GM18498 (cell line): ENCODE results near the gene SMARCE1.

ENCODE experiments used
- ATAC-seq: cut with Tn5 transposase; IDR thresholded peaks from one replicate; pipeline ENCODE4 v1.9.1; 2021; ENCODE audit warnings: mild to moderate bottlenecking, moderate library complexity; ENCODE audit not compliant: unreplicated experiment

SMARCE1 gene

GRCh38 chr17:40613467-40614154, 34.0 kb downstream of the SMARCE1 start:
- ATAC-seq, result no peak

GRCh38 chr17:40612599-40613244, 34.9 kb downstream of the SMARCE1 start:
- no peak for ATAC-seq

- ATAC-seq, result no peak
Measured at GRCh38 chr17:40611840-40612474, 35.7 kb downstream of the SMARCE1 start.

GRCh38 chr17:40610359-40610758, 37.3 kb downstream of the SMARCE1 start:
- ATAC-seq, result no peak

- ATAC-seq, result no peak
Measured at GRCh38 chr17:40608061-40608581, 39.5 kb downstream of the SMARCE1 start.

- no peak for ATAC-seq
Measured at GRCh38 chr17:40607641-40608040, 40.0 kb downstream of the SMARCE1 start.

GRCh38 chr17:40606548-40607353, 40.9 kb downstream of the SMARCE1 start:
- no peak for ATAC-seq

DNA sequence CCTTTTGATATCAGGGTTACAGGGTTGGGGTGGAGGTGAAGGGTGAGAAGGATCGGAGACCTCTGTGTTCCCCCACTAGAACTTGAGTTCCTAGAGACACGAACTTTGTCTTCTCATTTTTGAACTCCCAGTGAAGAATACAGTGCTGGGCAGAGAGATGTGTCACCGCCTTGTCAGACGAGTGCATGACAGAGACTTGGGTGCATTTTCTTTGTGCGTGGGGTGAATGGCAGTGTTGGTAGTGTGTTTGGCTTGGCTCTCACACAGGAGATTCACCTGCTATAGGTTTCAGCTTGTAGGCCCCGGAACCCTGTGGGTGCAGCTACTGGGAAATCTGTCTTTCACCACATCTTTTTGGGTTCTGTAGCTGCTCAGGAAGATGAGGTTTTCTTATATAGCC, 42.3 kb downstream of the SMARCE1 start:
- no peak for ATAC-seq

DNA sequence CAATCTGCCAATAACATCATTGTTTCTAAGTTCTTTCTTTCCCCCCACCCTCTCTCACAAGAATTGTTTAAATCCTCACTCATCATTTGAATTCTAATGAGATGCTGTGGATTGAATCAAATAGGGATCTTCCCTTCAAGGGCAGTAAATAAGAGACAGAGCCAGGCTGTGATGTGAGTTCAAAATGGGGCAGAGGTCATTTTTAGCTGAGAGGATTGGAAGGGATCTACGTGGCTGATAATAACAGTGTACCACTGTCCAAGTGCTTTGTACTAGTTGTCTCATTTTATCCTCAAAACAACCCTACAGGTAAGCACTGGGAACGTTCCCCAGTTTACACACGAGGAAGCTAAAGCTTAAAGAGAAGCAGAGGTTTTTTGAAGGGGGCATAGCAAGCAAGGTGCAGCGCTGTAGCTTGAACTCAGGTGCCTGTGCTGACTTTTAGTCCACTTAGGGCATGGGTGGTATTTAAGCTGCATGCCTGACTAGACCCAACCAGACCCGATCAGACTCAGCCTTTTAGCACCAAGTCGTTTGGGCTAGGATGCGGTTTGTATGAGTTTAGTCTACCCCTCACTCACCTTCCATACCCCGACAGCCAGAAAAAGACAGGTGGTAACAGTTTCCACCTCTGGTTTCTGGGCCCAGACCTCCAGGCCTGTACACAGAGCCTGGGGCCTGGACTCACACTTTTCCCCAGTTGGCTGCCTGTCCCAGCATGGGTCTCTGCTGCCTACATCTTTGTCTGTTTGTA, 43.1 kb downstream of the SMARCE1 start:
- ATAC-seq, result no peak

DNA sequence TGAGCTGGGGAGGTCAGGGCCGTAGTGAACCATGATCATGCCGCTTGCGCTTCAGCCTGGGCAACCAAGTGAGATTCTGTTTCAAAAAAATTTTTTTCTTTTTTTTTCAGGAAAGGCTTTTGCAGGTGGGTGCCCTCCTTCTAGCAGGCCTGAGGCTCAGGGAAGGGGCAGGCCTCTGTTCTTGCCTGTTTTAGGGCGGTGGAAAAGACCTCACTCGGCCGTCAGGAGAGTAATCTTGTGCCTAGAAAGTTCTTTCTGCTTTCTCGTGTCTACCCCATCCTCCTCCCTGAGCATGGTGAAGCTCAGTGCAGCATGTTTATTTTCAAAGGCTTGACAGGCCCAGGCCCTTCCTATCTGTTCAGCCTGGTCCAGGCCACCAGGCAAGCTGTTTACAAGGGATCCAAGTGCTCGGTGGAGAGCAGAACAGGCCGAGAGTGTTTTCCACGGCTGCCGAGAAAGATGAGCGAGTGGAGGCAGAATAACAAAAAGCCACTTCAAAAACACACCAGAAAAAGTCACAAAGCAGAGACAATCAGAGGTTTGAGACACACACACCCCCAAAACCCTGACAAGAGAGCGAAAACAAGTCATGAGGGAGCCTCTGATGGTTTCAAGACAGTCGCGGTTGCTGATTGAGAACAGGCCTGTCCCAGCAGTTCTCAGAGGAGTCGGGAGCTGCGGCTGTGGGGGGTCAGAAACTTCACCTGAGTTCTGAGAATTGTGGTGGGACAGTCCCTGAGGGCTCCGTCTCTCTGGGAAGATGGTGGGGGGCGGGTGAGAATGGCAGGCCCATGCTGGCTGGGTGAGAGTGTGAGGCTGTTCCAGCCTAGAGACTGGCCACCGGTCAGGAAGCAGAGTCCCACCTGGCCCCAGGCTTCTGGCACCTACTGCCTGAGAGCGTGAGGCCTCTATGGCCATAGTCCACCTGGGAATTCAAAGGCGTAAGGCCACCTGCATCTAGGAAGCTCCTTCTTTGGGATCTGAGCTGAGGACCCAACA, 44.9 kb downstream of the SMARCE1 start:
- ATAC-seq, result no peak

DNA sequence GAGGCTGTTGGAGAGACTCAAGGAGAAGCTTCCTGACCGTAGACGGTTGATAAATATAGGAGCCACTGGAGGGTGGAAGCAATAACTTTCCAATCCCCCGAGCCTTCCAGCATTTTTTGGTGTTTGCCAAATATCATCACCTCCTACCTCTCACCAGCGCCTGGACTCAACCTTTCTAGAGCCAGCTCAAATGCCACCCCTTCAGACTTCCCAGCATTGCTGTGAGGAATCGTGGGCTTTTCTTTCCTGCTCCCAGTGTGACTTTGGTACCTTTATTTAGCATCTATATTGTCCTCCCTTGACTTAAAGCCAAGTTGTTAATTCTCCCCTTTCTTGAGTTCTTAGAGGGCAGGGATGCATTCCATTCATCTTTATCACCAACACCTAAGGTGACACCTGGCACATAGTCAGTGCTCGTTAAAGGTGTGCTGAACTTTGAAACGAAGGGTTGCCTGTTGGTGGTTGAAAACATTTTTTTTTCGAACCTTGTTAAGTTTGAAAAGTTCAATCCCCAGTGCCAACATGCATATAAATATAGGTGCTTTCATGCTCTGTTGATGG, 47.1 kb downstream of the SMARCE1 start:
- ATAC-seq, result no peak

GRCh38 chr17:40599468-40599763, 48.2 kb downstream of the SMARCE1 start:
- ATAC-seq, result no peak

GRCh38 chr17:40598619-40599467, 48.8 kb downstream of the SMARCE1 start:
- ATAC-seq, result peak; percentile 56

DNA sequence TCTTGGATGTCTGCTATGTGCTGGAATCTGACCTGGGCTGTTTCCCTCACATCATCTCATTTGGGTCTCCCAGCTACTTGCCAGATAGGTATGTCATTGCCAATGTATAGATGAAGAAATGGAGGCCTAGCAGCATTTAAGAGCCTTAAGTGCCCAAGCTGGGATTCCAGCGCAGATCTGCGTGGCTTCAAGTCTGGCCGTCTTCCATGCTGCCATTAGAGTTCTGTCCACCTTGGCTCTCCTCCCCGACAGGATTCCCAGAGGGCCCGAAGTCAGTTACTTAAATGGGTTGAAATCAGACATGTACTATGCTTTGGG, 49.4 kb downstream of the SMARCE1 start:
- no peak for ATAC-seq

- no peak for ATAC-seq
Measured at GRCh38 chr17:40597556-40598300, 49.9 kb downstream of the SMARCE1 start.

DNA sequence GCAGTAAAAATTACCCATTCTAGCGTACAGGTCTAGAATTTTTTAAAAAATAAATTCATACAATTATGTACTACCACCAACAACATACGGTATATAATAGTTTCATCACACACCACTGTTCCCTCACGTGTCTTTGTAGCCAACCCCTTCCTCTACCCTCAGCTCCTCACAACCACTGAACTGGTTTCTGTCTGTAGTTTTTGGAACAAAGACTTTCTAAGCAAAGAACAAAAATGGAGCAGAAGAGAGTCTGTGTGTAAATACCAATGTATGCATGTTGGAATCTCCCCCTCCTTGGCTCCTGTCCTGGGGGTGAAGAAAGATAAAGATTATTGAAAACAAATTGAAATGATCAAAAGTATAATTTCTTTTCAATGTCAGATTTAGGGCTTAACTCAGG, 50.5 kb downstream of the SMARCE1 start:
- ATAC-seq, result no peak

DNA sequence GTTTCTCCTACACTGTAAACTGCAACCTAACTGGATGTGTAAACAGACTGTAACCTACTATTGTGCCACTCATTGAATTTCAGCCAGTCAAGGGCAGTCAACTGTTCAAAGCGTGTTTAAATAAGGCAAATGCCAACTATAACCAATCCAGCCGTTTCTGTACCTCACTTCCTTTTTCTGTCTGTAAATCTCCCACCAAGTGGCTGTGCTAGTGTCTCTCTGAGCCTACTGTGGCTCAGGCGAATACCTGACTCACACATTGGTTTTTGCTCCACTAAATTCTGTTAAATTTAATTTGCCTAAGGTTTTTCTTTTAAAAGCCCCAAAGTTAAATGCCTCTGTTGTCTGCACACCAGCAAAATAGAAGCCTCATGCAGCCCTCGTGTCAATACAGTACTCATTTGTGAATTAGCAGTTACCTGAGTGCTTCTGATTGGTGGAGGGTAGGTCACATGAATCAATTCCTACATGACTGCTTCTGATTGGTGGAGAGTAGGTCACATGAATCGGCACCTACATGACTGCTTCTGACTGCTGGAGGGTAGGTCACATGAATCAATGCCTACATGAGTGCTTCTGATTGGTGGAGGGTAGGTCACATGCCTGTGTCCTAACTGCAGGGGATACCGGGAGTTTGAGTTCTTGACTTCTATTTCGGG, 51.2 kb downstream of the SMARCE1 start:
- no peak for ATAC-seq
